ENCODE measurements around the gene MAP3K2. TPM values are rescaled to one million over a fixed set of nuclear protein-coding genes. Genes with fewer than 3 reads are reported as not detected.
A peak's percentile ranks its signal among the peaks of the same experiment; 100 is the strongest.

Gene MAP3K2
- total and polyA plus RNA-seq, 4 donors = 5.9 to 46.2 (median 17.0) TPM

- peak; percentile 21 for TF ChIP-seq SP1 (IDR thresholded peaks at IDR 0.05)
Observed at GRCh38 chr2:127418300-127419111, 30.7 kb upstream of the MAP3K2 start, which contains the start of gene PROC (continued).

GRCh38 chr2:127417406-127417805, 29.6 kb upstream of the MAP3K2 start:
- H3K27ac ChIP-seq (ENCODE audit: low read depth in 1 of 2, low read length in 2 of 2) = peak overlapping the region; percentile 91 to 92
- 70% methylated on average over 8 of the region's 8 CpGs for WGBS
- no peaks in the 10 kb centered on the region for H3K9me3 ChIP-seq (ENCODE audit: control insufficient read depth in 4 of 4, low read length in 3 of 4)
- H3K4me3 ChIP-seq (ENCODE audit: low read depth in 1 of 3, low read length in 3 of 3) = no peak overlapping the region
- no peak for TF ChIP-seq GABPA (IDR thresholded peaks at IDR 0.05 in 1 of 2, conservative IDR thresholded peaks at IDR 0.05 in 1 of 2)
- TF ChIP-seq RXRA (IDR thresholded peaks at IDR 0.05) = no peak
- TF ChIP-seq TAF1 (conservative IDR thresholded peaks at IDR 0.05) = no peak
- no peak for TF ChIP-seq SP1 (IDR thresholded peaks at IDR 0.05)
- TF ChIP-seq, protein P1, sequence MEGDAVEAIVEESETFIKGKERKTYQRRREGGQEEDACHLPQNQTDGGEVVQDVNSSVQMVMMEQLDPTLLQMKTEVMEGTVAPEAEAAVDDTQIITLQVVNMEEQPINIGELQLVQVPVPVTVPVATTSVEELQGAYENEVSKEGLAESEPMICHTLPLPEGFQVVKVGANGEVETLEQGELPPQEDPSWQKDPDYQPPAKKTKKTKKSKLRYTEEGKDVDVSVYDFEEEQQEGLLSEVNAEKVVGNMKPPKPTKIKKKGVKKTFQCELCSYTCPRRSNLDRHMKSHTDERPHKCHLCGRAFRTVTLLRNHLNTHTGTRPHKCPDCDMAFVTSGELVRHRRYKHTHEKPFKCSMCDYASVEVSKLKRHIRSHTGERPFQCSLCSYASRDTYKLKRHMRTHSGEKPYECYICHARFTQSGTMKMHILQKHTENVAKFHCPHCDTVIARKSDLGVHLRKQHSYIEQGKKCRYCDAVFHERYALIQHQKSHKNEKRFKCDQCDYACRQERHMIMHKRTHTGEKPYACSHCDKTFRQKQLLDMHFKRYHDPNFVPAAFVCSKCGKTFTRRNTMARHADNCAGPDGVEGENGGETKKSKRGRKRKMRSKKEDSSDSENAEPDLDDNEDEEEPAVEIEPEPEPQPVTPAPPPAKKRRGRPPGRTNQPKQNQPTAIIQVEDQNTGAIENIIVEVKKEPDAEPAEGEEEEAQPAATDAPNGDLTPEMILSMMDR (IDR thresholded peaks at IDR 0.05; ENCODE audit: low read depth, low read length, missing input control) = no peak
- TF ChIP-seq NR2F2 (IDR thresholded peaks at IDR 0.05) = no peak
- no peak overlapping the region for H3K9ac ChIP-seq (ENCODE audit: low read depth in 1 of 2, low read length in 2 of 2)
- H3K36me3 ChIP-seq (ENCODE audit: control insufficient read depth in 4 of 4, insufficient read depth in 3 of 4, low read depth in 1 of 4, low read length in 3 of 4) = no peaks in the 10 kb centered on the region
- no peaks in the 10 kb centered on the region for H3K27me3 ChIP-seq (ENCODE audit: control insufficient read depth in 4 of 4, insufficient read depth in 4 of 4, low read length in 3 of 4)
- no peak for DNase-seq (ENCODE audit: low spot score)
- peaks cover 17 to 77% (median 55%) of the 10 kb centered on the region in 4 donors for H3K4me1 ChIP-seq (ENCODE audit: control insufficient read depth in 4 of 4, insufficient read depth in 4 of 4, low read length in 3 of 4)

GRCh38 chr2:127416506-127417001, 28.8 kb upstream of the MAP3K2 start:
- 13% methylated on average over 4 of the region's 4 CpGs for WGBS
- DNase-seq (ENCODE audit: low spot score) = no peak
- Histone ChIP-seq H3K27me3 (ENCODE audit: control insufficient read depth in 4 of 4, insufficient read depth in 4 of 4, low read length in 3 of 4) (no peaks in the 10 kb centered on the region), H3K4me1 (ENCODE audit: control insufficient read depth in 4 of 4, insufficient read depth in 4 of 4, low read length in 3 of 4) (peaks cover 17 to 85% (median 59%) of the 10 kb centered on the region in 4 donors), H3K4me3 (ENCODE audit: low read depth in 1 of 3, low read length in 3 of 3) (peak overlapping the region in 2 of 3 donors; percentile 41 to 49), H3K9me3 (ENCODE audit: control insufficient read depth in 4 of 4, low read length in 3 of 4) (no peaks in the 10 kb centered on the region), H3K36me3 (ENCODE audit: control insufficient read depth in 4 of 4, insufficient read depth in 3 of 4, low read depth in 1 of 4, low read length in 3 of 4) (no peaks in the 10 kb centered on the region), H3K9ac (ENCODE audit: low read depth in 1 of 2, low read length in 2 of 2) (peak overlapping the region in 1 of 2 donors; percentile 63), H3K27ac (ENCODE audit: low read depth in 1 of 2, low read length in 2 of 2) (peak overlapping the region; percentile 91 to 92)
- no peak for TF ChIP-seq NR2F2 (IDR thresholded peaks at IDR 0.05)
- no peak for TF ChIP-seq GABPA (IDR thresholded peaks at IDR 0.05 in 1 of 2, conservative IDR thresholded peaks at IDR 0.05 in 1 of 2)
- no peak for TF ChIP-seq ZBTB33 (IDR thresholded peaks at IDR 0.05)
- TF ChIP-seq YY1 (IDR thresholded peaks at IDR 0.05) = no peak
- no peak for TF ChIP-seq RXRA (IDR thresholded peaks at IDR 0.05)
- TF ChIP-seq HNF4A (conservative IDR thresholded peaks at IDR 0.05) = no peak
- TF ChIP-seq REST (IDR thresholded peaks at IDR 0.05) = no peak
- TF ChIP-seq MAX (IDR thresholded peaks at IDR 0.05) = no peak
- no peak for TF ChIP-seq FOXA2 (IDR thresholded peaks at IDR 0.05)
- TF ChIP-seq FOXA1 (IDR thresholded peaks at IDR 0.05) = no peak
- no peak for TF ChIP-seq JUND (IDR thresholded peaks at IDR 0.05)
- no peak for TF ChIP-seq HNF4G (IDR thresholded peaks at IDR 0.05)
- TF ChIP-seq SP1 (IDR thresholded peaks at IDR 0.05) = no peak
- TF ChIP-seq EGR1 (IDR thresholded peaks at IDR 0.05; ENCODE audit: low read depth in 2 of 2) = no peak

Data from liver (tissue), 9 donors.